CD4-positive, alpha-beta T cell treated with Interleukin-17A for 1 hour (primary cell): ENCODE data around the gene ELF4.
"Not testable (repeated sequence)": the region's sequence is repeated elsewhere in the genome, so short reads cannot be mapped to it uniquely, and the experiment has no call there.

Experiments used
- DNase-seq: peaks from one replicate; pipeline ENCODE4 v3.0.0-alpha.2; 2020

Gene ELF4

GRCh38 chrX:130110379-130111219 is at the start of gene ELF4:
ELF4 (minus strand) TSS chrX:130110497; CDS start chrX:130081330, 29,167 bp downstream.
- DNase-seq, result peak; percentile 64

GRCh38 chrX:130159776-130160175 is 49.5 kb upstream of the ELF4 start:
- no peak for DNase-seq

- no peak for DNase-seq
These were observed 48.0 kb upstream of the ELF4 start for GRCh38 chrX:130158311-130158710.

- DNase-seq, result no peak
These were observed 45.3 kb upstream of the ELF4 start for GRCh38 chrX:130155564-130155963.

GRCh38 chrX:130147631-130148030 is 37.3 kb upstream of the ELF4 start:
- DNase-seq, result no peak

GRCh38 chrX:130145123-130145522 is 34.8 kb upstream of the ELF4 start:
- DNase-seq, result no peak

- DNase-seq, result no peak
These were observed 34.2 kb upstream of the ELF4 start for GRCh38 chrX:130144509-130144908.

- no peak for DNase-seq
These were observed 29.3 kb upstream of the ELF4 start for GRCh38 chrX:130139474-130140201.

GRCh38 chrX:130136961-130137360 is 26.7 kb upstream of the ELF4 start:
- DNase-seq, result no peak

GRCh38 chrX:130136496-130136895 is 26.2 kb upstream of the ELF4 start:
- no peak for DNase-seq

- DNase-seq, result no peak
These were observed 20.7 kb upstream of the ELF4 start for GRCh38 chrX:130130990-130131389.

- DNase-seq, result no peak
These were observed 15.0 kb upstream of the ELF4 start for GRCh38 chrX:130125091-130125874.

- DNase-seq, result no peak
These were observed 14.3 kb upstream of the ELF4 start for GRCh38 chrX:130124577-130124976.

- no peak for DNase-seq
These were observed 11.2 kb upstream of the ELF4 start for GRCh38 chrX:130121505-130121800.

- DNase-seq, result peak; percentile 68
These were observed 10.6 kb upstream of the ELF4 start for GRCh38 chrX:130120746-130121504.

- DNase-seq, result no peak
These were observed 10.0 kb upstream of the ELF4 start for GRCh38 chrX:130120321-130120731.

- DNase-seq, result no peak
These were observed 9.1 kb upstream of the ELF4 start for GRCh38 chrX:130119312-130119898.

- no peak for DNase-seq
These were observed 8.4 kb upstream of the ELF4 start for GRCh38 chrX:130118441-130119311.

GRCh38 chrX:130117166-130117565 is 6.9 kb upstream of the ELF4 start:
- no peak for DNase-seq

- DNase-seq, result not testable (repeated sequence)
These were observed 5.0 kb upstream of the ELF4 start for GRCh38 chrX:130115119-130115885.
